NCI-H748 (cell line): Measurements from ENCODE around the gene DDX1.

Experiments used
- DNase-seq: peaks from one replicate; lab custom pipeline; 2025; ENCODE audit not compliant: unreplicated experiment; lab: John Stamatoyannopoulos, UW

DDX1 gene

DNA sequence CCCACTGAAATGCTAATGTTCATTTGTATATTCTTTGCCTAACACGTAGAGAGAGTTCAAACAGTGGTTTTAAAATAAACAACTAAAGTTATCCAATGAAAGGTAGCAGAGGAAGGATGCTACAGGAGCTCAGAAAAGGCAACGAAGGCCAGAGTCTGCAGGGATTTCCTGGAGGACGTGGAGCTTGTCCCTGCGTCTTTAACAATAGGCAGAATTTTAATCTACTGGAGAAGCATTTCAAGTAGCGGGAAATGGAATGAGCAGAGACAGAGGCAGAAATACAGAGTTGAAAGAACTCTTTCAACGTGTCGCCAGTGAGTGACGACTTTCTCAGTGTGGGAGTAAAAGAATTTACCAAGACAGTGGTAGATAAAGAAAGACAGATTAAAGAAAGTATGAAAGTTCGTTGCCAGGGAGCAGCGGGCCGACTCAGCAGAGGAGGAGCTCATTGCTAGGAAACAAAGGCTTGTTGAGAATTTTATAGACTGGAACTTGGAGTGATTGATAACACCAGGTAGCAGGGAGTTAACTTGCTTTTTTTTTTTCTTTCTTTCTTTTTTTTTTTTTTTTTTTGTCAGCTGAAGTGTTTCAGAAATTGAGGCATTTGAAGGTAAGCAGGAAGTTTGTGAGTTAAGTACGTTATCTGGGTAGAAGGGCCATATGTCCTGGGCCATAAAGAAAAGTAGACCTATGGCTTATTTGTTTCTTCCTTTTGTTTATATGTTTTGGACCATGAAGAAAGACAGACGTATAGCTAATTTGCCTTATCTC lies 29.9 kb upstream of the DDX1 start:
- peak; percentile 57 for DNase-seq

DNA sequence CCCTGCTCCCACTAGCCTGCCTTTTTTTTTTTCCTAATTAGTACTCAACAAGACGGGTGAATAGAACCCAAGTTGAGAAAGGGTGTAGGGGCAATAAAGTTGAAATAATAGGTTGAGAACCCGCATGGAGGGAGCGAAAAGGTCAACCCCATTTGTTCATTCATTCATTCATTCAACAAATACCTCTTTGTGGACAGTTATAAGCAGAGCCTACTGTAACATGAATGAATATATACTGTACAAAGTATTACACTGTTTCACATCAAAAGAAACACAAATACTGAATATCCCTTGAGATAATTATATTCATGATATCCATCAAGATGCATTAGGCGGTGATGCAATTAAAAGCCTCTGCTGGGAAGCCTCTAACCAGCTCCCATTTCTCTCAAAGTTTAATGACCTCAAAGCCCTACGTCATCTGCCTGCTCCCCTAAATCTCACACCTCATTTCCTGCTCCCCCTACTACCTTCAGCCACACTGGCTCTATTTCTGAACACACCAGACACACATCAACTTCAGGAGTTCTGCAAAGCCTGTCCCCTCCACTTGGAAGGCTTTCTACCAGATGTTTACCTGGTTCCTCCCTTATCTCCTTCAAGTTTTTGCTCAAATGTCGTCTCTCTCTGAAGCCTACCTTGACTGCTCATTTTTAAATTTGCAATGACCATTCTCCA lies 29.2 kb upstream of the DDX1 start:
- no peak for DNase-seq

DNA sequence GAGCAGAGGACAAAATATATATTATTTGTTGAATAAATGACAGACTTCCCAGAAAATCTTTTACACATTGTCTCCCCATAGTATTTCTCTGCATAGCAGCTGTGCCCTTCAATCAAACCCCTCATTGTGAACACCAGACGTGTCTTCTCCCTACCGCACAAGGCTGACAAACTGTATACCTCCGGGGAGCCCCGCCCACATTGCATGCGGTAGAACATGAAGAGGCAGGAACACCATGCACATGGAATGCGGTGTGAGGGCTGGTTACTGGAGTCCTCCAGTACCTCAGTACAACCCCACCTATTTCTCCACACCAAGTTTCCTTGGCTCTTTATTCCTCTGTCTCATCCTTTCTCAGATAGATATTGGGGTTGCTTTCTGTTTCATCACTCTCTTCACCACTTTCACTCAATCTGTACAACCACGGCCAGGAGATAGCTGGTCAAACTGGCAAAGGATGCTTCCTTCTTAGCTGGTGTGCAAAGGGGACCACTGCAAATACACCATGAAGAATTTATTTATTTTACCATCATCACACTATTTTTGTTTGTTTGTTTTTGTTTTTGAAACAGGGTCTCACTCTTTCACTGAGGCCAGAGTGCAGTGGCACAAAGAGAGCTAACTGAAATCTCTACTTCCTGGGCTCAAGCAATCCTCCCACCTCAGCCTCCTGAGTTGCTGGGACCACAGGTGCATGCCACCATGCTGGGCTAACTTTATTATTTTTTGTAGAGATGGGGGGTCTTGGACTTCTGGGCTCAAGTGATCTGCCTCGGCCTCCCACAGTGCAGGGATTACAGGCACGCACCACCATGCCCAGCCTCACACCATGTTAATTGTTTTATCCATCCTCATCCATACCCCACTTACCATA lies 28.2 kb upstream of the DDX1 start:
- no peak for DNase-seq

DNA sequence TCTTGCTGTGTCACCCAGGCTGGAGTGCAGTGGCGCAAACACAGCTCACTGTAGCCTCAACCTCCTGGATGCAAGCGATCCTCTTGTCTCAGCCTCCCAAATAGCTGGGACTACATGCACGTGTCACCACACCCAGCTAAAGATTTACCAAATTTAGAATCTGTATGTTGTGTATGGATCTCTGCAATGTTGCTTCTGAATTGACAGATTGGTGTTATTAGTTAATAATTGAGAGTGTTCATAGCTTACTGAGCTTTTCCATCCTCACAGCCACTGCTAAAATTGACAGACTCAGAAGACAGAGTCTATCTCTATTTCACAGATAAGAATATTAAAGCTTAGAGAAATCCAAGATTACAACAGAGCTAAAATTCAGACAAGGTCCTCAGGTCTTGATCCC lies 26.3 kb upstream of the DDX1 start:
- no peak for DNase-seq

DNA sequence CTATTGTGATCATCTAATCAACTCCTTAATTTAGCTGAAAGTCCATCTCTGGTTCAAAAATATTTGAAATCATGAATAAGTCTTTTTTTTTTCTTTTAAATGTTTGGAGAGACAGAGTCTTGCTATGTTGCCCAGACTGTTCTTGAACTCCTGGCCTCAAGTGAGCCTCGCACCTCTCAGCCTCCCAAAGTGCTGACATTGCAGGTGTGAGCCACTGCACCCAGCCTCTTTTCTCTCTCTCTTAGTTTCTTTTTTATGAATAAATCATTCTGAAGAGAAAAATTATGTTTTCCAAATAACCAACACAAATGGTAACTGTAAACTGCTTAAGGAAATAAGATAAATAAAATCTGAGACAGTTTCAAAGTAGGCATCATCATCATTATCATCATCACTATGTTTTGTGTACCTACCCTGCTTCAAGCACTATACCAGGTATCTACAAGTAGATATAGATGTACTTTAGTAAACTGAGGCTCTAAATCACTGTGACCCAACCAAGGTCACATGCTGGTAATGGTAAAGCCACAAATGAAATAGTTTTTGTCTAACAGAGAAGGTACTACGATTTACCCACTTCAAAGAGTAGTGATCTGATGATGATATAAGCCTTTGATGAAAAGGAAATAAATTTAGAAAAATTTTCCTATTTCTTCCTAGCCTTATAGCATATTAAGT lies 25.5 kb upstream of the DDX1 start:
- DNase-seq, result no peak

DNA sequence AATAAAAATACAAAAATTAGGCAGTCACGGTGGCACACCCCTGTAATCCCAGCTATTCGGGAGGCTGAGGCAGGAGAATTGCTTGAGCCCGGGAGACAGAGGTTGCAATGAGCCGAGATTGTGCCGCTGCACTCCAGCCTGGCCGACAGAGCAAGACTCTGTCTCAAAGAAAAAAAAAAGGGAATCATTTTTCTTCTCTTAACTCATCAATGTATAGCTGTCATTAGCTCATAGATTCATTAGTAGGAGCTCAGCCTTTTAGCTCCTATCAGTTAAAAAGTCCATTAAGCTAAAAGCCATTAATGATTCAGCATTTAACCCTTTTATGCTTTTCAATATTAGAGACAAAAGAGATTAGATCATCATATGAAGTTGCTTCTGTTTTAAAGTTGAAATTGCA lies 24.8 kb upstream of the DDX1 start:
- no peak for DNase-seq

DNA sequence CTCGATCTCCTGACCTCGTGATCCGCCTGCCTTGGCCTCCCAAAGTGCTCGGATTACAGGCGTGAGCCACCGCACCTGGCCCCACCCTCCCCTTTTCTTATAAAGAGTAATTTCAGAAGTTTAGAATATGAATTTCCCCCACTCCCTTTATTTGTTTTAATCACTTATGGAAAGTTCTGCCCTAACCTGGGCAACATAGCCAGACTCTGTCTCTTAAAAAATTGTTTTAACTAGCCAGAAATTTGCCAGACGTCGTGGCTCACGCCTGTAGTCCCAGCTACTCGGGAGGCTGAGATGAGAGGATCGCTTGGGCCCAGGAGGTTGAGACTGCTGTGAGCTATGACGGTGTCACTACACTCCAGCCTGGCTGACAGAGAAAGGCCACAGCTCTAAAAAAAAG lies 22.8 kb upstream of the DDX1 start:
- DNase-seq, result no peak

DNA sequence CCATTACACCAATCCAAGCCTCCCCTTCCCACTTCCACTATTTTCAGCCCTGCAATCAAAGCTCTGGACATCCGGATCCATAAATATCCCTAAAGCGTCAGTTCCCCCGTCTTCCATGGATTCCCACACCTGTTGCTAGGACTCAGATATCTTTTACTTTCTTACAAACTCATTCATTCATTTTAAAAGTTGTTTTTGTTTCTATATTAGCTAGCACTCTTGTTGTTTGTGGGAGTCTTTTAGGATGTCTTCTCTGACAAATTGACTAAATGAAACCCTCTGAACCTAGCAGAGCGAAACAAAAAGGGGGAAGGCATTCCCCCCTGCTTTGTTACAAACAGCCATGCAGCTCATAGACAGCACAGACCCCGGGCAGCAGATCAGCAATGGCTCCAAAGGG lies 21.6 kb upstream of the DDX1 start:
- DNase-seq, result no peak

DNA sequence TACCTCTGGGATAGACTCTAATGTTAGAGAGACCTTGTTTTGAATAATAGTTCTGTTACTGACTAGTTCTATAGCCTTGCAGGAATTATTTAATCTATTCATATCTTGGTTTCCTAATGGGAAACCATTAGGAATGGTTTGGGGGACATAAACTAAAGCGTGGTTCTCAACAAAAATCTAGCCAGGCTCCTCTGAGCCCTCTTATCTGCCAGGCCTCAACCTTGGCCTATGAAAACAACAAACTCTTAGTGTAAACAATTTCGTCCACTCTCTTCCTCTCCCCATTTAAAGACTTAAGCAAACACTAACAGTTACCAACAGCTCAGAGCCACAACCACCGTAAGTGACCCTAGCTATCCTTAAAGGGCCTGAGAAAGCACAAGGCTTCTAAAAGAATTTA lies 19.9 kb upstream of the DDX1 start:
- DNase-seq, result no peak

DNA sequence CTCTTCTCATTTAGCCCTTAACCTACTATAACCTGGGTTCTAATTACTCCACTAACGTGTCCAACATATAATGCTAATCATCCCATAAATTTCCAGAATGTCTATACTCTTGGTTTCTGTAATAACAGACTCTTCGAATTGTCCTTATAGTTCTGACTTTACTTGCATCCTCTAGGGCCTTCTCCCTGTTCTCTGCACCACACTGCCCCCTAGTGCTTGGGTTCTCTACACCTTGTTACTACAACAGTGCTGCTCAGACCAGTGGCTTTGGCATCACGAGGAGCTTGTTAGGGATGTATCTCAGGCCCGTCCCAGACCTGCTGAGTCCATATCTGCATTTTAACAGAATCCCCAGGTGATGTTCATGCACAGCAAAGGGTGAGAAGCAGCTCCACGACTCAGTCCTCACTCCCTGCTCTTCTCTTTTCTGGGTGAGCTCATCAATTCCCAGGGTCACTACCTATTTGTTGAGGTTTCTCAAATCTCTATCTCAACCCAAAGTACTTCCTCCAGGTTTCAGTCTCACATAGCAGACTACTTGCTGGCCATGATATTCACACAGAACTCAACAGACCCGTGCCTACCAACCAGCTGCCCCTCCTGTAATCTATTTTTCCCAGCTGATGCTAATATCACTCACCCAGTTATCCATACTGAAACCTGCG lies 14.5 kb upstream of the DDX1 start:
- peak; percentile 82 for DNase-seq

DNA sequence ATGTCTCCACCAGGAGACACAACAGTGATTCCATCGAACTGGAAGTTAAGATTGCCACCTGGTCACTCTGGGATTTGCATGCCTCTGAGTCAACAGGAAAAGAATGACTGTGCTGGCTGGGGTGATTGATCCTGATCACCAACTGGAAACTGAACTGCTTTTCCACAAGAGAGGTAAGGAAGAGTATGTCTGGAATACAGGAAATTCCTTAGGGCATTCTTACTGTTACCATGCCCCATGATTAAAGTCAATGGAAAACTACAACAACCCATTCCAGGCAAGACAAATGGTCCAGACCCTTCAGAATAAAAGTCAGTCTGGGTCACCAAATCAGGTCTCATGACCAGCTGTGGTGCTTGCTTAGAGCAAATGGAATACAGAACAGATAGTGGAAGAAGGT lies 12.0 kb upstream of the DDX1 start:
- no peak for DNase-seq

DNA sequence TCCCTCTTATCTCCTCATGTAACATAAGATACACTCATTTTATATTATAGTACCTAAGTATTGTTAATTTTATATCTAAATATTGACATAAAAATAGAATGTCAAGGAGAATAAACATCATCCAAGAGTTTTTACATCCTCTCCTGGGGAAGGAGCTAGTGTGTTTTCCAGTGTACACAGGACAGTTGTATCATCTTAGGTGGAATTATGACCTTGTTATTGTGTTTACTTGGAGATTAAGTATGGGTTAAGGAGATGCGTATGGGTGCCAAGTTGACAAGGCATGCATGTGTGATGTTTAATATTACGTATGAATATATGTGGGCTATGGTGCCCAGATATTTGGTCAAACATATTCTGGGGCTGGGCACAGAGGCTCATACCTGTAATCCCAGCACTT lies 11.2 kb upstream of the DDX1 start:
- no peak for DNase-seq

DNA sequence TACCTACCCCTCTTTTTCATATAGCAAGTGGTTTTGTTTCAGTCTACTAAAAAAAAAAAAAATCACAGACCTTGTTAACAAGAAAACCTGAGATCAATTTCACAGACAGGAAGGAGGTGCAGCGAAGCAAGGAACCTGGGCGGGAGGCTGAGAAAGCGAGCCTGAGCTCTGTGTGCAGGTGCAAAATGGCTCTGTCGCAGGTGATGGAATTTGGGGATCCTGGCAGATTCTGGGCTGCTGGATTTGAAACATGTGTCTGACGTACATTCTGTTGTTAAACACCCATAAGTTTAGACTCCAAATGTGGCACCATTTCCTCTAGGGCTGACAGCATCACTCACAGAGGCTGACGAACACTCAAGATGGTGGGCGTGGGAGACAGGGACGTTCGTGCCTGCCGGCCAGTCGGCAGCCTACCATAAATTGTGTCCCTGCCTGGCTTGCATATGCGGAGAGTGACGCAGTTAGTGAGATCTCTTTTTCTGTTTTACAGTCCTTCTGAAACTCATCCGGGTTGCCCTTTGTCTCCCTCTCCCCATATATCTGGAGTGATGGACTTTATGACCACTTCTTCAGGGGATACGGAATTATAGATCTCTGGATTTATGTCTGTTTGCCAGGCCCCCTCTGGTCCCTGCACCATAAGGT lies 8.8 kb upstream of the DDX1 start:
- no peak for DNase-seq

DNA sequence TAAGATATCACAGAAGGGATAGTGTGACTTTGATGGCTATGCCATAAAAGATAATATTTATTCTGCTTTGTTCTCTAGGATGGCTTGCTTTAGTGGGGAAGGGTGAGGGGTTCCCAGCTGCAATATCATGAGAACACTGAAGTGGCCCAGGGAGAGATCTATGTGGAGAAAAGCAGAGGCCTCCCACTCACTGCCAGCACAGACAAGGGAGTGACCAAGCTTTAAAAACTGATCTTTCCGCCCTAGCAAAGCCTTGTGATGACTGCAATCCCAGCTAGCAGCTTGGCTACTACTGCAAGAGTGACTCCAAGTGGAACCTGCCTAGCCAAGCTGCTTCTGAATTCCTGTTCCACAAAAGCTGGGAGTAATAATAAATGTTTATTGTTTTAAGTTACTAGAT lies 7.8 kb upstream of the DDX1 start:
- DNase-seq, result no peak

DNA sequence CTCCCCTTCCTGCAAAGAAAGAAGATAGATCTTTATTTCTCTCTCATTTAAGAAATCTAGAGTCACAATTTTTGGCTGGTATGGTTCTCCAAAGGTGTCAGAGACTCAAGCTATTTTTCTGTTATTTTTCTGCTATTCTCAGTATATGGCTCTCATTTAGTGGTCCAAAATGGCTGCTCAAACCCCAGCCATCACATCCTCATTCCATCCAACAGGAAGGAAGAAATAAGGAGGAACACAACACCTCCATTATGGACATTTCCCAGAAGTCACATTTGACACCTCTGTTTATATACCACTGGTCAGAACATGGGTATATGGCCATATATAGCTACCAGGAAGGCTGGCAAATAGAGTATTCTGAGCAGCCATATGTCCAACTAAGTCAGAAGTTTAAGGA lies 7.4 kb upstream of the DDX1 start:
- DNase-seq, result no peak

DNA sequence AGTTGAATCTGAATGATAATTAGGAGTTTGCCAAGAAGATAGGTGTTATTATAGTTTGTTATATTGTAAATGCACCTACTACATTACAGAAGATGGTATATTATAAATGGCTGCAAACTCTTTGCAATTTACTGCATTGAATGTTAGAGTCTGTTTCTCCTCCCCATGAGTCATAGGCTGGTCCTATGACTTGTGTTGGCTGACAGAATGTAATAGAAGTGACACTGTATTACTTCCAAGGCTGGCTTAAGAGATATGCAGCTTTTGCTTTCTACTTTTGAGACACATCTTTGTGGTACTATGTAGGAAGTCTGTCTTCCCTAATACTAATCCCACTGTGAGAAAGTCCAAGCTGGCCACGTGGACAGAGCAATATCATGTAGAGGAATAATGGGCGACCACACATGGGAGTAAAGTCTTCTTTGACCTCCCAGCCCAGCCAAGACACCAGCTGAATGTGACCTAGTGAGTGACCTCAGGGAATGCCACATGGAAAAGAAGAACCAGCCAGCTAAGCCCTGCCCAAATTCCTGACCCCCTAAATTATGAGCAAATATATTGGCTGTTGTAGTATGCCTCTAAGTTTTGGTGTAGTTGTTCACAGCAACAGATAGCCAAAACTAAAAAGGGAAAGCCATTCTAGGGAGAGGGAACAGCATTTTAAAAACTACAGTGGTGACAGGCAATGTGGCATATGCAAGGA lies 6.8 kb upstream of the DDX1 start:
- no peak for DNase-seq

DNA sequence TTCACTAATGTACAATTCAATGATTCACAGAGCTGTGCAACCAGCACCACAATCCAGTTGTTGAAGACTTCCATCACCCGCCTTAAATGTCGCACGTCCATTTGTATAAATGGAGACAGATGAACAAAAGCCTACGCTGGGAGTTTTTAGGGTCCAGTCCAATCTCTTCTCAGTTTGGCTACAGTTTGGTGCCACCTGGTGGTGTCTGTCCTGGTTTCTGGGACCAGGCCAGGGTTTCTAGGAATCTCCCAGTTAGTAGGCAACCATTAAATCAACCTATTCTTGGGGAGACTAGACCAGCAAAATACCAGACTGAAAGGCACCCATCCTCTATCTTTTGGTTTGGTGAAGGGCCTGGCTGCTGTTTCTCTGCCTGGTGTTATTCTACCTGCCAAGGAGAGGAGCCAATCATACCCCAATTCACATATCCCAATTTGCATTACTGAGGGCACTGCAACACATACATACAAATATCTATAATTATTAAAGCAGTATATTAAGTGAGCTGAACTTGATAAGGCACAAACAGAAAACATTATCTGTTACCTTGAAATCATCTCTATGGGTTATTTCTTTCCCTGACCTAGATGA lies 3.2 kb upstream of the DDX1 start:
- peak; percentile 69 for DNase-seq

DNA sequence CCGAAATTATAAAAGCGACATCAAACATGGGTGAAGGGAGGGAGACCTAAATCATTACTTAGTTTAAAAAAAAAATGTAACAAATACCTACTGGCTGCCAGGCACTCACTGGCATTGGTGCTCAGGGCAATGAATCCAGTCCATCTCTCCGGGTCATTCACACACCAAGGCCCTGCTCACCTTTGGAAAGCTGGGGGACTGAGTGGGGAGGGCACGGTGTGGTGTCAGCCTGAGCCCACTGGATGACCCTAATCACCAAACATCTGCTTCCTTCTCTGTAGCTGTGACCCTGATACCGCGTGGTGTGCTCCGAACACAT lies 336 bp upstream of the DDX1 start:
- DNase-seq, result no peak

DNA sequence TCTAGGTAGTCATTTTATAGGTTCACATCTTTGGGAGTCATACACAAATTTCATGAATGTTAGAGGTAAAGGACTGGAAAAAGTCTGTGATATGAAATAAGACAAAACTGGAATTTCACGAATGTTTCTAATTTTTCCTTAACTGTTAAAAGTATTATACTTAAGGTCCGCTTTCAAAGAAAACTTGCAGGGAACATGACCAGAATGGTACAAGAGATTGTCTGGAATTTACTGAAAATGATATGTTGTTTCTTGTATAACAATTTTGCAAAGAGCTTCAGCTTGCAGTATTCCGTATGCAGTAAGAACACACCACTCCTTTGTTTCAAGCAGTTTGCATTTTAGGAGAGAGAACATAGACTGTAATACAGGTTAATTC lies 1.6 kb downstream of the DDX1 start:
- DNase-seq, result no peak
